MM.1S (cell line): ENCODE measurements around the gene TRIM38.
A peak's percentile ranks its signal among the peaks of the same experiment; 100 is the strongest.

Source experiments
- EZH2phosphoT487 ChIP-seq: fragments of 300-600 bp; sonication (generic); IDR thresholded peaks from 2 replicates; pipeline ENCODE4 v1.6.1; 2018; ENCODE audit warnings: antibody characterized with exemption, low read length
- TF ChIP-seq, protein P1 (sequence below): fragments of 300-600 bp; sonication (generic); IDR thresholded peaks from 2 replicates; pipeline ENCODE4 v1.5.1; 2016; ENCODE audit warnings: antibody characterized with exemption, low read length, mixed read lengths

DNA sequence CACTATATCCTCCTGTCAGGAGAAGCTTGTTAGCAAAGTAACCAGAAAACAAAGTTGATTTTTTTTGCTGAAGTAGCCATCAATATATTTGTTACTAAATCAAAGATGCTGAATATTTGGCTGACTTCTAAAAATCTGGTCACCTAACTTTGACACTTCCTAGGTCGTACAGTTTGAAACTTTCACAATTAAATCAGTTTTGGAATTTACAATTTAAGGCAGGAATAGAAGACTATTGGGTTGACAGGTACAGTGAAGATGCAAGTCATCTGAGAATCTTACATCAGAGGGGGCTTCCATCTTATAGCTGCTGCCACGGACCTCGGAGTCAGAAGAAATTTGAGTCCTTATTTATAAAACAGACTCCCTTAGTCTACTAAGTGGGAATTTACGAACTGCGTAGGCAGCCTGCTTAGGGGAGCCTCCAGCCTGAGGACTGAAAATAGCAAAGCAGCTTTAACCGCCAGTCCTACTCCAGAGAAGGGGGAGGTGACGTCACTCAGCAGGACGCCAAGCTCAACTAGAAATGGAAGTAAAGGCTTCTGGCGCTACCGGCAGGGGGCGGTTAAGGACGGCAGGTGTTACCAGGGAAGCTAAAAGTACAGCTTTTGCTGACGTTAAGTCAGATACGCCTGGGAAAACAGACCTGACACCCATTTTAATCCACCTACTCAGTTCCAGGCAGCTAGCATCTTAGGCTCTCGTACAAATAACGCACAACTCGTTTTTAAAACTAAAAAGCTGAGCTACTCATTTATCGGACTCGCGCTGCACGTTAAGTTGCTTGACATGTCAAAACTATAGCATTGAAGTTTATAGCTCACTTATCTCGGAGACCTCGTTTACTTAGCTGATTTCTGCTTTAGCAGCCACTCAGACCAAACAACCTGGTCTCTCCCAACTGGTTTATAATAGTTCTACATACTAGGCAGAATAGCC is 63.6 kb downstream of the TRIM38 start:
- TF ChIP-seq, protein P1, sequence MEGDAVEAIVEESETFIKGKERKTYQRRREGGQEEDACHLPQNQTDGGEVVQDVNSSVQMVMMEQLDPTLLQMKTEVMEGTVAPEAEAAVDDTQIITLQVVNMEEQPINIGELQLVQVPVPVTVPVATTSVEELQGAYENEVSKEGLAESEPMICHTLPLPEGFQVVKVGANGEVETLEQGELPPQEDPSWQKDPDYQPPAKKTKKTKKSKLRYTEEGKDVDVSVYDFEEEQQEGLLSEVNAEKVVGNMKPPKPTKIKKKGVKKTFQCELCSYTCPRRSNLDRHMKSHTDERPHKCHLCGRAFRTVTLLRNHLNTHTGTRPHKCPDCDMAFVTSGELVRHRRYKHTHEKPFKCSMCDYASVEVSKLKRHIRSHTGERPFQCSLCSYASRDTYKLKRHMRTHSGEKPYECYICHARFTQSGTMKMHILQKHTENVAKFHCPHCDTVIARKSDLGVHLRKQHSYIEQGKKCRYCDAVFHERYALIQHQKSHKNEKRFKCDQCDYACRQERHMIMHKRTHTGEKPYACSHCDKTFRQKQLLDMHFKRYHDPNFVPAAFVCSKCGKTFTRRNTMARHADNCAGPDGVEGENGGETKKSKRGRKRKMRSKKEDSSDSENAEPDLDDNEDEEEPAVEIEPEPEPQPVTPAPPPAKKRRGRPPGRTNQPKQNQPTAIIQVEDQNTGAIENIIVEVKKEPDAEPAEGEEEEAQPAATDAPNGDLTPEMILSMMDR = peak; percentile 91
- TF ChIP-seq EZH2phosphoT487 = no peak
